Measurements from ENCODE around the gene PAXIP1.
"Not testable (repeated sequence)": the region's sequence is repeated elsewhere in the genome, so short reads cannot be mapped to it uniquely, and the experiment has no call there.

The PAXIP1 gene

DNA sequence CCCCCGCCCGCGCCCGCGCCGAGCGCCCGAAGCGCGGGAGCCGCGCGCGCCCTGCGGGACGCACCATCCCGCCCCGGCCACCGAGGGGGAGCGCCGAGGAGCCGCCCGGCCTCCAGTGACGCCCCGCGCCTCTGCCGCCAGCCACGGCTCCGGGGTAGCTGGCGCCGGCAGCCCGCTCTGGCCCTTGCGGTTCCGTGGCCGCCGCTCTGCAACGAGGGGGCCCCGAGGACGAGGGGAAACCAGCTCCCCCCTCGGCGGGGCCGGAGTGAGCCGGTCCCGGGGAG is at the start of gene PAXIP1:
Gene PAXIP1, minus strand, starts transcription at position 33 of the 284 bp plus-strand sequence. CDS start 195 bp downstream, outside the sequence.
- Histone ChIP-seq H3K9ac (ENCODE audit: low read depth, low read length) (peak within 1 kb of the TSS; percentile 97), H3K9me3 (ENCODE audit: control insufficient read depth, insufficient read depth, low read length) (no peaks in the 10 kb centered on the region), H3K4me1 (ENCODE audit: insufficient read depth, low read length) (peaks cover 6% of the 10 kb centered on the region), H3K36me3 (ENCODE audit: insufficient read depth, low read length) (peaks cover 3% of the 10 kb centered on the region; the same call in 1 of the 2 replicates)

DNA sequence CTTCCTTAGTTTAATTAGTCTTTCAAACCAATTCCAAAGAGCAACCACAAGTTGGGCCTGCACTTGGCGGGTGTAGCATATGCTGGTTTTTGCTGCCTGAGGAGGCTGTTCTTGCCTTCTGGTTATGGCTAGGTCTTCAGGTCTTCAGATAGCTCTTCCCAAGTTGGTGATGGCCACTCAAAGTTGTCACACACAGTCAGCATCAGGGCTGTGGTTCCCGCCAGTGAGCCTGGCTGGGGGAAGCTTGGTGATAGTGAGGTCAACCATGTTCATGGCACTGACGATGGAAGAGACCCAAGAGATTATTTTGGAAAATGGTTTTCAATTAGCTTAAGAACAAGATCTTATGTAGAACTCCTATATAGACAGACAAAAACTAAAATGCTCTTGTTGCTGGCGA is 48.4 kb upstream of the PAXIP1 start:
- no peaks in the 10 kb centered on the region for H3K36me3 ChIP-seq (ENCODE audit: insufficient read depth, low read length)
- no peaks in the 10 kb centered on the region for H3K4me1 ChIP-seq (ENCODE audit: insufficient read depth, low read length)
- no peaks in the 10 kb centered on the region for H3K9me3 ChIP-seq (ENCODE audit: control insufficient read depth, insufficient read depth, low read length)
- no peak overlapping the region for H3K9ac ChIP-seq (ENCODE audit: low read depth, low read length)

DNA sequence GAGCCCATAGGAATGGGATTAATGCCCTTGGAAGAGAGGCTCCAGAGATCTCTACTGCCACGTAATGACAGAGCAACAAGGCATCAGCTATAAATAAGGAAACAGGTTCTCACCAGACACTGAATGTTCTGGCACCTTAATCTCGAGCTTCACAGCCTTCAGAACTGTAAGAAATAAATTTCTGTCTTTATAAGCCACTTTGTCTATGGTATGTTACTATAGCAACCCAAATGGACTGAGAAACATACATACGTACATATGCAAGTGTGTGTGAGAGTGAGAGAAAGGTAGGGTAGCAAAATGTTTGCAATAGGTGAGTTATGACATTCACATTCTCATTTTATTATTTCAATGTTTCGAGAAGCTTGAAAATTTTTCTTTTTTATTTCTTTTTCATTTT is 45.1 kb upstream of the PAXIP1 start:
- Histone ChIP-seq H3K36me3 (ENCODE audit: insufficient read depth, low read length) (no peaks in the 10 kb centered on the region), H3K9me3 (ENCODE audit: control insufficient read depth, insufficient read depth, low read length) (no peaks in the 10 kb centered on the region), H3K9ac (ENCODE audit: low read depth, low read length) (no peak overlapping the region), H3K4me1 (ENCODE audit: insufficient read depth, low read length) (no peaks in the 10 kb centered on the region)

GRCh38 chr7:155043756-155044155 is 40.8 kb upstream of the PAXIP1 start:
- Histone ChIP-seq H3K9me3 (ENCODE audit: control insufficient read depth, insufficient read depth, low read length) (no peaks in the 10 kb centered on the region), H3K36me3 (ENCODE audit: insufficient read depth, low read length) (no peaks in the 10 kb centered on the region), H3K9ac (ENCODE audit: low read depth, low read length) (no peak overlapping the region), H3K4me1 (ENCODE audit: insufficient read depth, low read length) (no peaks in the 10 kb centered on the region)

- H3K36me3 ChIP-seq (ENCODE audit: insufficient read depth, low read length), result no peaks in the 10 kb centered on the region
- no peaks in the 10 kb centered on the region for H3K9me3 ChIP-seq (ENCODE audit: control insufficient read depth, insufficient read depth, low read length)
- H3K4me1 ChIP-seq (ENCODE audit: insufficient read depth, low read length), result no peaks in the 10 kb centered on the region
- H3K9ac ChIP-seq (ENCODE audit: low read depth, low read length), result no peak overlapping the region
These were observed 35.4 kb upstream of the PAXIP1 start for GRCh38 chr7:155038335-155038734.

GRCh38 chr7:155034495-155034894 is 31.6 kb upstream of the PAXIP1 start:
- not testable (repeated sequence) for H3K9me3 ChIP-seq (ENCODE audit: control insufficient read depth, insufficient read depth, low read length); H3K36me3 ChIP-seq (ENCODE audit: insufficient read depth, low read length); H3K4me1 ChIP-seq (ENCODE audit: insufficient read depth, low read length); H3K9ac ChIP-seq (ENCODE audit: low read depth, low read length)

DNA sequence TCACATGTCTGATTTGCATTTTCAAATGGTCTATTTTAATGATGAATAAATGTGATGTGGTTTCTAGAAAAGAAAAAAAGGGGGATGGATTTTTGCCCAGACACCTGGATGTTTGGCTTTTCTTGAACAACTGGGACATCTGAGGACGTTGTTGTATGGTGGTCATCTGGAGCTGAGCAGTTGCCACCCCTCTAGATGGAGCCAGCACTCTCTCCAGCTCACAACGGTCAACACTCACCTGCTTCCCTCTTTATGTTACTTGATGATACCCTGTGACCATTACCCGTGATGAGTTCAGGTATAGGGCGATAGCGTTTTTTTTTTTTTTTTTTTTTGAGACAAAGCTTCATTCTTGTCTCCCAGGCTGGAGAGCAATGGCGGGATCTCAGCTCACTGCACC is 30.1 kb upstream of the PAXIP1 start:
- H3K9ac ChIP-seq (ENCODE audit: low read depth, low read length), result no peak overlapping the region
- H3K9me3 ChIP-seq (ENCODE audit: control insufficient read depth, insufficient read depth, low read length), result no peaks in the 10 kb centered on the region
- no peaks in the 10 kb centered on the region; the same call in 1 of the 2 replicates for H3K4me1 ChIP-seq (ENCODE audit: insufficient read depth, low read length)
- no peaks in the 10 kb centered on the region for H3K36me3 ChIP-seq (ENCODE audit: insufficient read depth, low read length)

- Histone ChIP-seq H3K9ac (ENCODE audit: low read depth, low read length) (no peak overlapping the region), H3K36me3 (ENCODE audit: insufficient read depth, low read length) (no peaks in the 10 kb centered on the region), H3K4me1 (ENCODE audit: insufficient read depth, low read length) (no peaks in the 10 kb centered on the region; the same call in 1 of the 2 replicates), H3K9me3 (ENCODE audit: control insufficient read depth, insufficient read depth, low read length) (0 out of 2 replicates have a peak, but pooled peaks cover 3% of the 10 kb centered on the region)
These were observed 25.0 kb upstream of the PAXIP1 start for GRCh38 chr7:155027879-155028278.

GRCh38 chr7:155021699-155022145 is 18.8 kb upstream of the PAXIP1 start:
- H3K9ac ChIP-seq (ENCODE audit: low read depth, low read length), result no peak overlapping the region
- H3K36me3 ChIP-seq (ENCODE audit: insufficient read depth, low read length), result no peaks in the 10 kb centered on the region
- H3K4me1 ChIP-seq (ENCODE audit: insufficient read depth, low read length), result no peaks in the 10 kb centered on the region
- 0 out of 2 replicates have a peak, but pooled peaks cover 3% of the 10 kb centered on the region for H3K9me3 ChIP-seq (ENCODE audit: control insufficient read depth, insufficient read depth, low read length)

GRCh38 chr7:155020996-155021395 is 18.1 kb upstream of the PAXIP1 start:
- Histone ChIP-seq H3K9ac (ENCODE audit: low read depth, low read length) (no peak overlapping the region), H3K4me1 (ENCODE audit: insufficient read depth, low read length) (no peaks in the 10 kb centered on the region), H3K9me3 (ENCODE audit: control insufficient read depth, insufficient read depth, low read length) (no peaks in the 10 kb centered on the region), H3K36me3 (ENCODE audit: insufficient read depth, low read length) (no peaks in the 10 kb centered on the region)

DNA sequence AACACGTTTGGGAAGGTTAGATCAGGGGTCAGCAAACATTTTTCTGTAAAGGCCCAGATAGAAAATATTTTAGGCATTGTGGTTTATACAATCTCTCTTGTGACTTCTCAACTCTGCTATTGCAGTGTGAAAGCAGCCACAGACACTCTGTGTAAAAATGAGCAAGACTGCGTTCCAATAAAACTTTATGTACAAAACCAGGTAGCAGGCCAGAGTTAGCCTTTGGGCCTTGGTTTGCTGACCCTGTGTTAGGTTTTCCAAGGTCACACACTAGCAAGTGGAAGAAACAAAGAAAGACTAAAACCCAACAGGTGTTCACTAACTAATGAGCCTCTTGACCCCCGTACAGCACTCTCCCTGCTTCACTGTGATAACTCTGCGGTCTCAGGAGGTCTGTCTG is 14.9 kb upstream of the PAXIP1 start:
- Histone ChIP-seq H3K9ac (ENCODE audit: low read depth, low read length) (no peak overlapping the region), H3K9me3 (ENCODE audit: control insufficient read depth, insufficient read depth, low read length) (no peaks in the 10 kb centered on the region), H3K4me1 (ENCODE audit: insufficient read depth, low read length) (no peaks in the 10 kb centered on the region), H3K36me3 (ENCODE audit: insufficient read depth, low read length) (no peaks in the 10 kb centered on the region)

DNA sequence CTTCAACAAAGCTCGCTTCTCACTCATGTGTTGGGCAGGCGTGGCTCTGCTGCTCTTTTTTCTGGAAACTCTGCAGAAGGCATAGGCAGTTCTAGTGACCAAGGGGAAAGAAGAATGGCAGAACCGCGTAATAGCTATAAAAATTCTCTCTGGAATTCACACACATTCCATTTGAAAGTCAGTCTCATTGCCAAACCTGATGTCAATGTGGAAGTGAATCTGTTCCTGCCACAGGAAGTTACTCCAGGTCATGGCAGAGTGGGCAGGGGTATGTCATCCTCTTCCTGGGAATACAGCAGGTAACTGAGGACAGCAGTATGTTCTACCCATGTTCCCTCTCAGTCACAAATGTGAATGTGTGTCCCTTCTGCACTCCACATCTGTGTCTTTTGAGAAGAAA is 8.2 kb upstream of the PAXIP1 start:
- Histone ChIP-seq H3K9ac (ENCODE audit: low read depth, low read length) (no peak overlapping the region), H3K9me3 (ENCODE audit: control insufficient read depth, insufficient read depth, low read length) (no peaks in the 10 kb centered on the region), H3K36me3 (ENCODE audit: insufficient read depth, low read length) (peaks cover 3% of the 10 kb centered on the region; the same call in 1 of the 2 replicates), H3K4me1 (ENCODE audit: insufficient read depth, low read length) (no peaks in the 10 kb centered on the region)

DNA sequence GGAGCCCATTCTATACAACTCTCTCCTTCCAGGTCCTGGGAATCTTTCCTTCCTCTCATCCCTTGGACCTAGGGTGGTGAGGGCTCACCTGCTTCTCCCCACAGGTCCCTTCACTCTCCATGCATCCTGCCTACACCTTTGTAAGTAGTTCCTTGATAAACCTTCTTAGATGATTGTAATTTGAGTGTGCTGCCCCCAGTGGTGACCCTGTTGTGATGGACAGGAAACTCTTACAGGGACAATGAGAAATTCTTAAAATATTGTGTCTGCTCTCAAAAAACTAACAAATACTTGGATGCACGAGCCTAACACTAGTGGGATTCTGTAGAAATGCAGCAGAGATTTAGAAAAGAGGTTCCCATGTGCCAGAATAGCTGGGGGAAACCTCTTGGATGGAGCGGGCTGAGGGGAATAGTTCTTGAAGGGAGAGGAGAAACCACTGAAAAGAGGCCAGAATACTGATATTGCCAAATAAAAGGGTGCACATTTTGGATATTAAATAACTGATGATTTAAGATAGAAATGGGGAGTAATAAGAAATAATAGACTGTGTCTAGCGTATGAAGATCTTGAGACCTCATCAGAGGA is 6.7 kb upstream of the PAXIP1 start:
- Histone ChIP-seq H3K4me1 (ENCODE audit: insufficient read depth, low read length) (no peaks in the 10 kb centered on the region), H3K36me3 (ENCODE audit: insufficient read depth, low read length) (peaks cover 3% of the 10 kb centered on the region; the same call in 1 of the 2 replicates), H3K9ac (ENCODE audit: low read depth, low read length) (no peak overlapping the region), H3K9me3 (ENCODE audit: control insufficient read depth, insufficient read depth, low read length) (no peaks in the 10 kb centered on the region)

DNA sequence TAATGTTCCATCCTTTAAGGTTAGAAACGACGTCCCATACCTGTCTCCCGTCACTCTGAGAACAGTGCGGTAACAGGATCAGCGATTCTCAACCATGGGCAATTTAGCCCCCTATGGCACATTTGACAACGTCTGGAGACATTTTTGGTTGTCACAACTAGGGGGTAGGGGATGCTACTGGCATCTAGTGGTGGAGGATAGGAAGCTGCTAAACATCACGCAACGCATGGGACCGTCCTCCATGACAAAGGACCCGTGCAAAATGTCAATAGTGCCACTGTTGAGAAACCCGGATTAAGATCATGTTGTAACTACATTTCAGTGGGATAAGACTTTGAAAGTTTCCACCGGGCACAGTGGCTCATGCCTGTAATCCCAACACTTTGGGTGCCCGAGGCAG is 5.0 kb upstream of the PAXIP1 start:
- Histone ChIP-seq H3K4me1 (ENCODE audit: insufficient read depth, low read length) (no peaks in the 10 kb centered on the region), H3K36me3 (ENCODE audit: insufficient read depth, low read length) (peaks cover 3% of the 10 kb centered on the region; the same call in 1 of the 2 replicates), H3K9ac (ENCODE audit: low read depth, low read length) (no peak overlapping the region), H3K9me3 (ENCODE audit: control insufficient read depth, insufficient read depth, low read length) (no peaks in the 10 kb centered on the region)

GRCh38 chr7:155003376-155004214 is 671 bp upstream of the PAXIP1 start:
- peaks cover 3% of the 10 kb centered on the region; the same call in 1 of the 2 replicates for H3K36me3 ChIP-seq (ENCODE audit: insufficient read depth, low read length)
- peaks cover 6% of the 10 kb centered on the region; the same call in 1 of the 2 replicates for H3K4me1 ChIP-seq (ENCODE audit: insufficient read depth, low read length)
- H3K9ac ChIP-seq (ENCODE audit: low read depth, low read length), result peak overlapping the region; percentile 97
- H3K9me3 ChIP-seq (ENCODE audit: control insufficient read depth, insufficient read depth, low read length), result no peaks in the 10 kb centered on the region
